Loucy (cell line): ENCODE data around the gene PPFIA1.

ENCODE experiments used
- H2AFZ ChIP-seq: fragments of 200-600 bp; sonication (generic); 2 replicates; pipeline ENCODE4 v1.6.0; 2016; ENCODE audit warnings: antibody characterized with exemption, mild to moderate bottlenecking, low read length, moderate library complexity
- H3F3A ChIP-seq: fragments of 200-600 bp; 2 replicates; pipeline ENCODE4 v1.6.0; 2016; ENCODE audit warnings: antibody characterized with exemption, low read depth, mild to moderate bottlenecking
- H3K27me3 ChIP-seq: fragments of 200-600 bp; sonication (generic); 2 replicates; pipeline ENCODE4 v1.6.1; 2014; ENCODE audit warnings: low read length, mild to moderate bottlenecking; ENCODE audit not compliant: insufficient read depth, poor library complexity, severe bottlenecking
- H3K36me3 ChIP-seq: fragments of 200-600 bp; sonication (generic); 2 replicates; pipeline ENCODE4 v1.6.1; 2016; ENCODE audit warnings: low read length; ENCODE audit not compliant: insufficient read depth
- H3K4me1 ChIP-seq: fragments of 200-600 bp; sonication (generic); 2 replicates; pipeline ENCODE4 v1.5.1; 2014; ENCODE audit warnings: low read length, mild to moderate bottlenecking; ENCODE audit not compliant: insufficient read depth, poor library complexity, severe bottlenecking
- H3K4me2 ChIP-seq: fragments of 200-600 bp; sonication (generic); 2 replicates; pipeline ENCODE4 v1.6.0; 2014; ENCODE audit warnings: antibody characterized with exemption, low read length, low read depth, mild to moderate bottlenecking; ENCODE audit not compliant: poor library complexity, severe bottlenecking
- H3K4me3 ChIP-seq: fragments of 200-600 bp; sonication (generic); 2 replicates; pipeline ENCODE4 v1.5.1; 2014; ENCODE audit warnings: low read length, mild to moderate bottlenecking, mixed read lengths; ENCODE audit not compliant: poor library complexity, severe bottlenecking
- H3K79me2 ChIP-seq: fragments of 200-600 bp; sonication (generic); 2 replicates; pipeline ENCODE4 v1.6.1; 2014; ENCODE audit warnings: low read length; ENCODE audit not compliant: insufficient read depth
- H3K9ac ChIP-seq: fragments of 200-600 bp; sonication (generic); 2 replicates; pipeline ENCODE4 v1.6.0; 2014; ENCODE audit warnings: mild to moderate bottlenecking, low read depth, low read length, moderate library complexity; ENCODE audit not compliant: poor library complexity, severe bottlenecking
- H3K9me2 ChIP-seq: fragments of 200-600 bp; sonication (generic); replicated peaks from 2 replicates; pipeline ENCODE4 v1.6.1; 2016; ENCODE audit warnings: low read depth, low read length, mixed read lengths
- H3K9me3 ChIP-seq: fragments of 200-600 bp; sonication (generic); 2 replicates; pipeline ENCODE4 v1.6.1; 2014; ENCODE audit warnings: mild to moderate bottlenecking, antibody characterized with exemption, low read length, low read depth; ENCODE audit not compliant: insufficient read depth
- H4K20me1 ChIP-seq: fragments of 200-600 bp; sonication (generic); 2 replicates; pipeline ENCODE4 v1.6.0; 2014; ENCODE audit warnings: antibody characterized with exemption, low read length, mild to moderate bottlenecking; ENCODE audit not compliant: insufficient read depth, poor library complexity, severe bottlenecking
- EZH2phosphoT487 ChIP-seq: fragments of 200-600 bp; IDR thresholded peaks from 2 replicates; pipeline ENCODE4 v1.6.1; 2018; ENCODE audit warnings: antibody characterized with exemption, mild to moderate bottlenecking, moderate library complexity, borderline replicate concordance
- TF ChIP-seq, protein P1 (sequence below): fragments of 200-600 bp; sonication (generic); conservative IDR thresholded peaks from 2 replicates; pipeline ENCODE4 v1.5.1; 2014; ENCODE audit warnings: mild to moderate bottlenecking, antibody characterized with exemption, low read length

The PPFIA1 gene

GRCh38 chr11:70241709-70242108 is 28.8 kb upstream of the PPFIA1 start:
- H3K36me3 ChIP-seq: no peaks in the 10 kb centered on the region
- no peaks in the 10 kb centered on the region for H3K9me2 ChIP-seq
- H3K4me2 ChIP-seq: no peak overlapping the region
- H4K20me1 ChIP-seq: no peaks in the 10 kb centered on the region
- no peaks in the 10 kb centered on the region for H3F3A ChIP-seq
- no peaks in the 10 kb centered on the region for H3K79me2 ChIP-seq
- no peak overlapping the region for H3K4me3 ChIP-seq
- no peak overlapping the region for H3K9ac ChIP-seq
- H3K9me3 ChIP-seq: no peaks in the 10 kb centered on the region
- no peaks in the 10 kb centered on the region for H3K4me1 ChIP-seq
- no peak overlapping the region for H2AFZ ChIP-seq
- H3K27me3 ChIP-seq: no peaks in the 10 kb centered on the region
- TF ChIP-seq EZH2phosphoT487: no peak
- TF ChIP-seq, protein P1, sequence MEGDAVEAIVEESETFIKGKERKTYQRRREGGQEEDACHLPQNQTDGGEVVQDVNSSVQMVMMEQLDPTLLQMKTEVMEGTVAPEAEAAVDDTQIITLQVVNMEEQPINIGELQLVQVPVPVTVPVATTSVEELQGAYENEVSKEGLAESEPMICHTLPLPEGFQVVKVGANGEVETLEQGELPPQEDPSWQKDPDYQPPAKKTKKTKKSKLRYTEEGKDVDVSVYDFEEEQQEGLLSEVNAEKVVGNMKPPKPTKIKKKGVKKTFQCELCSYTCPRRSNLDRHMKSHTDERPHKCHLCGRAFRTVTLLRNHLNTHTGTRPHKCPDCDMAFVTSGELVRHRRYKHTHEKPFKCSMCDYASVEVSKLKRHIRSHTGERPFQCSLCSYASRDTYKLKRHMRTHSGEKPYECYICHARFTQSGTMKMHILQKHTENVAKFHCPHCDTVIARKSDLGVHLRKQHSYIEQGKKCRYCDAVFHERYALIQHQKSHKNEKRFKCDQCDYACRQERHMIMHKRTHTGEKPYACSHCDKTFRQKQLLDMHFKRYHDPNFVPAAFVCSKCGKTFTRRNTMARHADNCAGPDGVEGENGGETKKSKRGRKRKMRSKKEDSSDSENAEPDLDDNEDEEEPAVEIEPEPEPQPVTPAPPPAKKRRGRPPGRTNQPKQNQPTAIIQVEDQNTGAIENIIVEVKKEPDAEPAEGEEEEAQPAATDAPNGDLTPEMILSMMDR: no peak

DNA sequence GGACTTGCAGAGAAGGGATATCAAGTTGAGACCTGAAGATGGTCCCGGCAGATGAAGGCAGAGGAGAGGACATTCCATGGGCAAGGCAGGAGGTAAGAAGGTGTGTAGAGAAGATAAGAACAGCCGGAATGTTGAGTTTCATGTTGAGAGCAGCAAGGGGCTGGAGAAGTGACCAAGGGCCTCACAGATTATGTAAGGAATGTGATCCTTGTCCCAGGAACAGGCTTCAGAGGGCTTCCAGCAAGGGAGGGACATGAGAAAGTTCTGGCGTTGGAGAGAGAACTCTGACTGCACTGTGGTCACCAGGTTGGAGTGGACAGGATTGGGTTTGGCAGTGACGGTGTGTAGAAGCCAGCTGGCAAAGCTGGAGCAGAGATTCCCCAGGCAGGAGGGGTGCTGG is 27.6 kb upstream of the PPFIA1 start:
- no peak overlapping the region for H2AFZ ChIP-seq
- H3K36me3 ChIP-seq: no peaks in the 10 kb centered on the region
- no peaks in the 10 kb centered on the region for H3K79me2 ChIP-seq
- H3K4me1 ChIP-seq: no peaks in the 10 kb centered on the region
- H3K4me2 ChIP-seq: no peak overlapping the region
- H3K9me3 ChIP-seq: no peaks in the 10 kb centered on the region
- H3K4me3 ChIP-seq: no peak overlapping the region
- H3K9me2 ChIP-seq: no peaks in the 10 kb centered on the region
- TF ChIP-seq, protein P1: no peak
- no peaks in the 10 kb centered on the region for H3F3A ChIP-seq
- no peak overlapping the region for H3K9ac ChIP-seq
- no peaks in the 10 kb centered on the region for H3K27me3 ChIP-seq
- no peaks in the 10 kb centered on the region for H4K20me1 ChIP-seq

DNA sequence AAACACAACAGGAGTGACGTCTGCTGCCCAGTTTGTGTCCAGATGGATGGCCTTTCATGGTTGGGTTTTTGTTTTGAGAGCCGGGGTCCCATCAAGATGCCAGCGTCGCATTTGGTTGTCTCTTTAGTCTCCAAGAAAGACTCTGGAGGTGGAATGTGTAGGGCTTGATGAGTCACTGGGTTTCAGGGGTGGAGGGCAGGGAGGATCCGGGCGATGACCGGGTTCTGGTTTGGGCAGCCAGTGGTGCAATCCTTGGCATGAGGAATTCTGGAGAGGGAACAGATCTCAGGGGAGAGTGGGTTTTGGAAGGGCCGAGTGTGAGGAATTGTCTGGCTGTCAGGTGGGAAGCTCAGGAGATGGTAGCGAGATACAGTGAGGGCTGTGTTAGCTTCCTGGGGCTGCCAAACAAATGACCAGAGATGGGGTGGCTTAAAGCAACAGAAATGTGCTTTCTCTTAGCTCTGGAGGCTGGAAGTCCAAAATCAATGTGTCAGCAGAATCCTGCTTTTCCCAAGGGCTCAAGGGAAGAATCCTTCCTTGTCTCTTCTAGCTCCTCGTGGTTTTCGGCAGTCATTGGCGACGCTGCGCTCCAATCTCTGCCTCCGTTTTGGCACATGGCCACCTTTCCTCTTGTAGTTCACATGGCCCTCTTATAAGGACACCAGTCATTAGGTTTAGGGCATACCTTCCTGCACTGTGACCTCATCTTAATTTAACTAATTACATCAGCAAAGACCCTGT is 26.4 kb upstream of the PPFIA1 start:
- no peaks in the 10 kb centered on the region for H3K27me3 ChIP-seq
- H3K9me3 ChIP-seq: no peaks in the 10 kb centered on the region
- H3K4me1 ChIP-seq: no peaks in the 10 kb centered on the region
- no peaks in the 10 kb centered on the region for H3K9me2 ChIP-seq
- H3K4me3 ChIP-seq: no peak overlapping the region
- H2AFZ ChIP-seq: no peak overlapping the region
- H3F3A ChIP-seq: no peaks in the 10 kb centered on the region
- no peaks in the 10 kb centered on the region for H4K20me1 ChIP-seq
- no peak overlapping the region for H3K4me2 ChIP-seq
- no peaks in the 10 kb centered on the region for H3K79me2 ChIP-seq
- no peaks in the 10 kb centered on the region for H3K36me3 ChIP-seq
- no peak overlapping the region for H3K9ac ChIP-seq
- no peak for TF ChIP-seq EZH2phosphoT487
- TF ChIP-seq, protein P1: no peak
